Measurements from ENCODE around the gene PRIMPOL.
"Not testable (repeated sequence)": the region's sequence is repeated elsewhere in the genome, so short reads cannot be mapped to it uniquely, and the experiment has no call there.

The PRIMPOL gene, protein sequence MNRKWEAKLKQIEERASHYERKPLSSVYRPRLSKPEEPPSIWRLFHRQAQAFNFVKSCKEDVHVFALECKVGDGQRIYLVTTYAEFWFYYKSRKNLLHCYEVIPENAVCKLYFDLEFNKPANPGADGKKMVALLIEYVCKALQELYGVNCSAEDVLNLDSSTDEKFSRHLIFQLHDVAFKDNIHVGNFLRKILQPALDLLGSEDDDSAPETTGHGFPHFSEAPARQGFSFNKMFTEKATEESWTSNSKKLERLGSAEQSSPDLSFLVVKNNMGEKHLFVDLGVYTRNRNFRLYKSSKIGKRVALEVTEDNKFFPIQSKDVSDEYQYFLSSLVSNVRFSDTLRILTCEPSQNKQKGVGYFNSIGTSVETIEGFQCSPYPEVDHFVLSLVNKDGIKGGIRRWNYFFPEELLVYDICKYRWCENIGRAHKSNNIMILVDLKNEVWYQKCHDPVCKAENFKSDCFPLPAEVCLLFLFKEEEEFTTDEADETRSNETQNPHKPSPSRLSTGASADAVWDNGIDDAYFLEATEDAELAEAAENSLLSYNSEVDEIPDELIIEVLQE

GRCh38 chr4:184649026-184649970 lies at the start of gene PRIMPOL, which contains the start of gene CASP3:
TSS of gene PRIMPOL (plus strand) at chr4:184649738. CDS start at chr4:184657141, 7,403 bp downstream.
TSS of gene CASP3 (minus strand) at chr4:184649447. CDS start at chr4:184638453, 10,994 bp downstream.
- H3K4me3 ChIP-seq (ENCODE audit: low read depth, low read length) = peak within 1 kb of the TSS; percentile 79
- DNase-seq (ENCODE audit: low read depth) = peak; percentile 80
- TF ChIP-seq, protein P1, sequence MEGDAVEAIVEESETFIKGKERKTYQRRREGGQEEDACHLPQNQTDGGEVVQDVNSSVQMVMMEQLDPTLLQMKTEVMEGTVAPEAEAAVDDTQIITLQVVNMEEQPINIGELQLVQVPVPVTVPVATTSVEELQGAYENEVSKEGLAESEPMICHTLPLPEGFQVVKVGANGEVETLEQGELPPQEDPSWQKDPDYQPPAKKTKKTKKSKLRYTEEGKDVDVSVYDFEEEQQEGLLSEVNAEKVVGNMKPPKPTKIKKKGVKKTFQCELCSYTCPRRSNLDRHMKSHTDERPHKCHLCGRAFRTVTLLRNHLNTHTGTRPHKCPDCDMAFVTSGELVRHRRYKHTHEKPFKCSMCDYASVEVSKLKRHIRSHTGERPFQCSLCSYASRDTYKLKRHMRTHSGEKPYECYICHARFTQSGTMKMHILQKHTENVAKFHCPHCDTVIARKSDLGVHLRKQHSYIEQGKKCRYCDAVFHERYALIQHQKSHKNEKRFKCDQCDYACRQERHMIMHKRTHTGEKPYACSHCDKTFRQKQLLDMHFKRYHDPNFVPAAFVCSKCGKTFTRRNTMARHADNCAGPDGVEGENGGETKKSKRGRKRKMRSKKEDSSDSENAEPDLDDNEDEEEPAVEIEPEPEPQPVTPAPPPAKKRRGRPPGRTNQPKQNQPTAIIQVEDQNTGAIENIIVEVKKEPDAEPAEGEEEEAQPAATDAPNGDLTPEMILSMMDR (IDR thresholded peaks at IDR 0.05; ENCODE audit: low read depth, low read length, missing control alignments) = peak; percentile 8
- in situ Hi-C loops (cut with HindIII; ENCODE audit: low sequenced_read_pairs) = no loop called here

- not testable (repeated sequence) for DNase-seq (ENCODE audit: low read depth)
These were observed 48.6 kb upstream of the PRIMPOL start for GRCh38 chr4:184600982-184601381.

DNA sequence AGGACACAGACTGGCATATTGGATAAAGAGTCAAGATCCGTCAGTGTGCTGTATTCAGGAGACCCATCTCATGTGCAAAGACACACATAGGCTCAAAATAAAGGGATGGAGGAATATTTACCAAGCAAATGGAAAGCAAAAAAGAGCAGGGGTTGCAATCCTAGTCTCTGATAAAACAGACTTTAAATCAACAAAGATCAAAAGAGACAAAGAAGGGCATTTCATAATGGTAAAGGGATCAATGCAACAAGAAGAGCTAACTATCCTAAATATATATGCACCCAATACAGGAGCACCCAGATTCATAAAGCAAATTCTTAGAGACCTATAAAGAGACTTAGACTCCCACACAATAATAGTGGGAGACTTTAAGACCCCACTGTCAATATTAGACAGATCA lies 46.7 kb upstream of the PRIMPOL start:
- H3K4me3 ChIP-seq (ENCODE audit: low read depth, low read length); in situ Hi-C loops (cut with HindIII; ENCODE audit: low sequenced_read_pairs); DNase-seq (ENCODE audit: low read depth): not testable (repeated sequence)

More at GRCh38 chr4:184600982-184601381, 48.6 kb upstream of the PRIMPOL start:
- H3K4me3 ChIP-seq (ENCODE audit: low read depth, low read length); in situ Hi-C loops (cut with HindIII; ENCODE audit: low sequenced_read_pairs): not testable (repeated sequence)

DNA sequence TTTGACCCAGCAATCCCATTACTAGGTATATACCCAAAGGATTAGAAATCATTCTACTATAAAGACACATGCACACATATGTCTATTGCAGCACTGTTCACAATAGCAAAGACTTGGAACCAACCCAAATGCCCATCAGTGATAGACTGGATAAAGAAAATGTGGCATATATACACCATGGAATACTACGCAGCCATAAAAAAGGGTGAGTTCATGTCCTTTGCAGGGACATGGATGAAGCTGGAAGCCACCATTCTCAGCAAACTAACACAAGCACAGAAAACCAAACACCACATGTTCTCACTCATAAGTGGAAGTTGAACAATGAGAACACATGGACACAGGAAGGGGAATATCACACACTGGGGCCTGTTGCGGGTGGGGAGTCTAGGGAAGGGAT lies 42.1 kb upstream of the PRIMPOL start:
- H3K4me3 ChIP-seq (ENCODE audit: low read depth, low read length); in situ Hi-C loops (cut with HindIII; ENCODE audit: low sequenced_read_pairs); DNase-seq (ENCODE audit: low read depth): not testable (repeated sequence)

- in situ Hi-C loops (cut with HindIII; ENCODE audit: low sequenced_read_pairs) = no loop called here
- TF ChIP-seq, protein P1 (IDR thresholded peaks at IDR 0.05; ENCODE audit: low read depth, low read length, missing control alignments) = no peak
- H3K4me3 ChIP-seq (ENCODE audit: low read depth, low read length) = no peak overlapping the region
- DNase-seq (ENCODE audit: low read depth) = no peak
These were observed 37.5 kb upstream of the PRIMPOL start for GRCh38 chr4:184612074-184612473.

- TF ChIP-seq, protein P1 (IDR thresholded peaks at IDR 0.05; ENCODE audit: low read depth, low read length, missing control alignments) = no peak
- DNase-seq (ENCODE audit: low read depth) = no peak
- H3K4me3 ChIP-seq (ENCODE audit: low read depth, low read length) = no peak overlapping the region
- in situ Hi-C loops (cut with HindIII; ENCODE audit: low sequenced_read_pairs) = no loop called here
These were observed 36.1 kb upstream of the PRIMPOL start for GRCh38 chr4:184613405-184613804.

GRCh38 chr4:184614509-184614908 lies 35.0 kb upstream of the PRIMPOL start:
- TF ChIP-seq, protein P1 (IDR thresholded peaks at IDR 0.05; ENCODE audit: low read depth, low read length, missing control alignments) = no peak
- in situ Hi-C loops (cut with HindIII; ENCODE audit: low sequenced_read_pairs) = no loop called here
- no peak for DNase-seq (ENCODE audit: low read depth)
- H3K4me3 ChIP-seq (ENCODE audit: low read depth, low read length) = no peak overlapping the region

DNA sequence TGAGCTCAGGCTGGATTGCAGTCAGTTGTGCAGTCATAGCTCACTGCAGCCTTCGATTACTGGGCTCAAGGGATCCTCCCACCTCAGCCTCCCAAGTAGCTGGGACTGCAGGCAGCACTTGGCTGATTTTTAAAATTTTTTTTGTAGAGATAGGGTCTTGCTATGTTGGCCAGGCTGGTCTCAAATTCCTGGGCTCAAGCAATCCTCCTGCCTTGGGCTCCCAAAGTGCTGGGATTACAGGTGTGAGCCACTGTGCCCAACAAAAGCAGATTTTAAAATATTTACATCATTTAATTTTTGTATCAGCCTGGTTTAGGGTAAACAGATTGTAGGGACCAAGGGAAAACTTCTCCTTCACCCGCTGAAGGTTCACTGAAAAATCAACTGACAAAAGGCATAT lies 33.4 kb upstream of the PRIMPOL start:
- in situ Hi-C loops (cut with HindIII; ENCODE audit: low sequenced_read_pairs); H3K4me3 ChIP-seq (ENCODE audit: low read depth, low read length); DNase-seq (ENCODE audit: low read depth): not testable (repeated sequence)

Measured in astrocyte of the cerebellum (primary cell).